Suprapubic skin (tissue), 4 donors: ENCODE data around the gene INTS14. TPM values are rescaled to one million over a fixed set of nuclear protein-coding genes. Genes with fewer than 3 reads are reported as not detected.
A peak's percentile ranks its signal among the peaks of the same experiment; 100 is the strongest.

ENCODE experiments used
- DNase-seq, 2 donors: peaks; one replicate each; pipeline ENCODE4 v3.0.0-alpha.2; 2019; ENCODE audit warnings: low spot score in 2 of 2
- H3K27ac ChIP-seq: fragments of 200-600 bp; sonication (generic); one replicate; pipeline ENCODE4 v1.5.1; 2019
- H3K27me3 ChIP-seq: fragments of 200-600 bp; sonication (generic); one replicate; pipeline ENCODE4 v1.5.1; 2019
- H3K36me3 ChIP-seq: fragments of 200-600 bp; sonication (generic); one replicate; pipeline ENCODE4 v1.5.1; 2019
- H3K4me1 ChIP-seq: fragments of 200-600 bp; sonication (generic); one replicate; pipeline ENCODE4 v1.5.1; 2019
- H3K4me3 ChIP-seq: fragments of 200-600 bp; sonication (generic); one replicate; pipeline ENCODE4 v1.5.1; 2019; ENCODE audit warnings: mild to moderate bottlenecking
- H3K9me3 ChIP-seq: fragments of 200-600 bp; sonication (generic); one replicate; pipeline ENCODE4 v1.5.1; 2019
- CTCF ChIP-seq, 2 donors: fragments of 200-600 bp in 1 of 2; fragments of 450-650 bp in 1 of 2; sonication (generic) in 1 of 2; IDR thresholded peaks; one replicate each; pipeline ENCODE4 v1.5.1; 2016 to 2019; ENCODE audit warnings: antibody characterized with exemption in 2 of 2, mild to moderate bottlenecking in 1 of 2, moderate library complexity in 1 of 2
- EP300 ChIP-seq: sonication (generic); formaldehyde crosslinking; IDR thresholded peaks from one replicate; pipeline ENCODE4 v1.6.1; 2017; ENCODE audit warnings: antibody characterized with exemption
- POLR2A ChIP-seq, 2 donors: fragments of 450-650 bp; IDR thresholded peaks; one replicate each; pipeline ENCODE4 v1.6.1; 2017; ENCODE audit warnings: antibody characterized with exemption in 2 of 2, mild to moderate bottlenecking in 2 of 2, moderate library complexity in 2 of 2
- POLR2AphosphoS5 ChIP-seq, 3 donors: sonication (generic); formaldehyde crosslinking; IDR thresholded peaks; one replicate each; pipeline ENCODE4 v1.6.1; 2017; ENCODE audit warnings: antibody characterized with exemption in 3 of 3
- WGBS: methylation state at CpG from one replicate; pipeline ENCODE4 v1.1.5; 2018; 5-methylcytosine and 5-hydroxymethylcytosine counted together
- total RNA-seq, 4 donors: library from RNA; depleted of rRNA; stranded (reverse); fragments of >200 nt; gene quantifications; one replicate each; pipeline ENCODE4 v1.1.0, GENCODE V29; 2016

The INTS14 gene
- total RNA-seq, 4 donors from 2014 or later: 37.1 to 72.5 (median 49.1) TPM

- H3K9me3 ChIP-seq: no peaks in the 10 kb centered on the region
- peaks cover 35% of the 10 kb centered on the region for H3K4me1 ChIP-seq
- no peak overlapping the region for H3K4me3 ChIP-seq
- H3K27ac ChIP-seq: peak overlapping the region; percentile 70
- no peaks in the 10 kb centered on the region for H3K36me3 ChIP-seq
- WGBS: 44% methylated on average over 5 of the region's 5 CpGs
- no peak for DNase-seq
- TF ChIP-seq POLR2A (IDR thresholded peaks at IDR 0.05) (no peak), POLR2AphosphoS5 (IDR thresholded peaks at IDR 0.05) (no peak), EP300 (no peak), CTCF (IDR thresholded peaks at IDR 0.05) (no peak)
- H3K27me3 ChIP-seq: no peaks in the 10 kb centered on the region
Observed at GRCh38 chr15:65533057-65533756, 77.7 kb downstream of the INTS14 start.

- peak overlapping the region; percentile 70 for H3K27ac ChIP-seq
Observed at GRCh38 chr15:65532738-65533051, 78.2 kb downstream of the INTS14 start.

GRCh38 chr15:65530318-65531111 lies 80.4 kb downstream of the INTS14 start, which contains the start of gene HACD3:
TSS of gene HACD3 (plus strand) at chr15:65530463. CDS start at chr15:65530632, 169 bp downstream.
- TF ChIP-seq POLR2AphosphoS5 (IDR thresholded peaks at IDR 0.05): peak in 2 of 3 donors; percentile 9 to 30
- no peak for TF ChIP-seq CTCF (IDR thresholded peaks at IDR 0.05)
- TF ChIP-seq EP300: no peak
- TF ChIP-seq POLR2A (IDR thresholded peaks at IDR 0.05): peak; percentile 16 to 17
- Histone ChIP-seq H3K9me3 (no peaks in the 10 kb centered on the region), H3K36me3 (no peaks in the 10 kb centered on the region), H3K4me3 (peak within 1 kb of the TSS; percentile 68), H3K27ac (peak within 1 kb of the TSS; percentile 49), H3K27me3 (no peaks in the 10 kb centered on the region), H3K4me1 (peaks cover 39% of the 10 kb centered on the region)
- DNase-seq: peak; percentile 85 to 88
- WGBS: under 1% methylated on average over 42 of the region's 88 CpGs

More at GRCh38 chr15:65532738-65533051, 78.2 kb downstream of the INTS14 start:
- no peaks in the 10 kb centered on the region for H3K36me3 ChIP-seq
- H3K4me3 ChIP-seq: no peak overlapping the region
- H3K9me3 ChIP-seq: no peaks in the 10 kb centered on the region
- peaks cover 35% of the 10 kb centered on the region for H3K4me1 ChIP-seq
- no peak for DNase-seq
- no peak for TF ChIP-seq CTCF (IDR thresholded peaks at IDR 0.05)
- no peak for TF ChIP-seq EP300
- no peak for TF ChIP-seq POLR2A (IDR thresholded peaks at IDR 0.05)
- TF ChIP-seq POLR2AphosphoS5 (IDR thresholded peaks at IDR 0.05): no peak
- H3K27me3 ChIP-seq: no peaks in the 10 kb centered on the region
- WGBS: 51% methylated on average over 1 of the region's 1 CpG

- no peak for DNase-seq
- Histone ChIP-seq H3K27me3 (no peaks in the 10 kb centered on the region), H3K9me3 (no peaks in the 10 kb centered on the region), H3K36me3 (no peaks in the 10 kb centered on the region), H3K4me3 (peak overlapping the region; percentile 68), H3K4me1 (peaks cover 39% of the 10 kb centered on the region), H3K27ac (peak overlapping the region; percentile 49)
- WGBS: 49% methylated on average over 13 of the region's 13 CpGs
- no peak for TF ChIP-seq CTCF (IDR thresholded peaks at IDR 0.05)
- TF ChIP-seq POLR2AphosphoS5 (IDR thresholded peaks at IDR 0.05): no peak
- no peak for TF ChIP-seq POLR2A (IDR thresholded peaks at IDR 0.05)
- no peak for TF ChIP-seq EP300
Observed at GRCh38 chr15:65529762-65530317, 81.1 kb downstream of the INTS14 start.

Other genes with a start within 250 kb of the INTS14 start
- not detected for gene IGDCC3, start 233.1 kb downstream of the INTS14 start, total RNA-seq
- 1 to 10 TPM in 1 of 4 donors, under 1 TPM in 3; 0.16 to 1.4 (median 0.35) TPM for gene IGDCC4, start 188.2 kb downstream of the INTS14 start, total RNA-seq
- 10 to 100 TPM; 22.2 to 58.3 (median 33.5) TPM for gene DPP8, start 93.4 kb downstream of the INTS14 start, total RNA-seq
- 10 to 100 TPM; 36.6 to 65.2 (median 44.9) TPM for gene HACD3, start 80.7 kb downstream of the INTS14 start, total RNA-seq
- gene SLC24A1, start 10.8 kb upstream of the INTS14 start, total RNA-seq: 10 to 100 TPM in 2 of 4 donors, 1 to 10 TPM in 2; 4.5 to 14.0 (median 9.4) TPM
- 10 to 100 TPM; 12.2 to 42.1 (median 14.2) TPM for gene DENND4A, start 181.2 kb upstream of the INTS14 start, total RNA-seq